RWPE2 (cell line): ENCODE measurements around the gene CBLC.

Source experiments
- ATAC-seq: fragments of 200-7000 bp; cut with Tn5 transposase; 3 replicates; pipeline ENCODE4 v1.9.1; 2021; ENCODE audit warnings: low read depth
- DNase-seq: peaks from one replicate; pipeline ENCODE4 v3.0.0-alpha.2; 2020; ENCODE audit warnings: low spot score
- H3K27ac ChIP-seq: fragments of 450-650 bp; 2 replicates; pipeline ENCODE4 v1.5.1; 2017; ENCODE audit warnings: mild to moderate bottlenecking; ENCODE audit not compliant: poor library complexity, severe bottlenecking
- H3K27me3 ChIP-seq: fragments of 250-450 bp; sonication (Bioruptor Pico); 2 replicates; pipeline ENCODE4 v1.5.1; 2021; ENCODE audit warnings: mild to moderate bottlenecking, moderate library complexity; ENCODE audit not compliant: insufficient read depth, poor library complexity, severe bottlenecking
- H3K36me3 ChIP-seq: fragments of 250-450 bp; sonication (Bioruptor Pico); 2 replicates; pipeline ENCODE4 v1.5.1; 2020; ENCODE audit warnings: low read depth, mild to moderate bottlenecking, moderate library complexity
- H3K4me1 ChIP-seq: fragments of 250-450 bp; sonication (Bioruptor Pico); 2 replicates; pipeline ENCODE4 v1.5.1; 2021; ENCODE audit warnings: mild to moderate bottlenecking, moderate library complexity; ENCODE audit not compliant: insufficient read depth, poor library complexity, severe bottlenecking
- H3K4me3 ChIP-seq: fragments of 250-450 bp; sonication (Bioruptor Pico); 2 replicates; pipeline ENCODE4 v1.5.1; 2021; ENCODE audit warnings: mild to moderate bottlenecking, moderate library complexity; ENCODE audit not compliant: severe bottlenecking
- H3K9me3 ChIP-seq: fragments of 250-450 bp; sonication (Bioruptor Pico); 2 replicates; pipeline ENCODE4 v1.5.1; 2021; ENCODE audit warnings: mild to moderate bottlenecking, moderate library complexity; ENCODE audit not compliant: severe bottlenecking
- CTCF ChIP-seq: fragments of 450-650 bp; IDR thresholded peaks from one replicate; pipeline ENCODE4 v1.5.1; 2017; ENCODE audit warnings: mild to moderate bottlenecking, moderate library complexity; ENCODE audit not compliant: poor library complexity, severe bottlenecking

CBLC gene

DNA sequence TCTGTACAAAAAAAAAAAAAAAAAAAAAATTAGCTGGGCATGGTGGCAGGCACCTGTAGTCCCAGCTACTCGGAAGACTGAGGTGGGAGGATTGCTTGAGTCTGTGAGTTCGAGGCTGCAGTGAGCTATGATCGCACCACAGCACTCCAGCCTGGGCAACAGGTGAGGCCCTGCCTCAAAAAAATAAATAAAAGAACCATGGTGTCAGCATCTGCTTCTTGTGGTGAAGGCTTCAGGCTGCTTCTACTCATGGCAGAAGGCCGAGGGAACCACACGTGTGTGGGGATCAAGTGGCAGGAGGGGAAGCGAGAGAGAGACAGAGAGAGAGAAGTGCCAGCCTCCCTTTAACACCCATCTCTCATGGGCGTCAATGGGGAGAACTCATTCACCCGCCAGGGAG, 15.7 kb upstream of the CBLC start:
- peaks cover 19% of the 10 kb centered on the region for H3K36me3 ChIP-seq
- ATAC-seq: no peak

DNA sequence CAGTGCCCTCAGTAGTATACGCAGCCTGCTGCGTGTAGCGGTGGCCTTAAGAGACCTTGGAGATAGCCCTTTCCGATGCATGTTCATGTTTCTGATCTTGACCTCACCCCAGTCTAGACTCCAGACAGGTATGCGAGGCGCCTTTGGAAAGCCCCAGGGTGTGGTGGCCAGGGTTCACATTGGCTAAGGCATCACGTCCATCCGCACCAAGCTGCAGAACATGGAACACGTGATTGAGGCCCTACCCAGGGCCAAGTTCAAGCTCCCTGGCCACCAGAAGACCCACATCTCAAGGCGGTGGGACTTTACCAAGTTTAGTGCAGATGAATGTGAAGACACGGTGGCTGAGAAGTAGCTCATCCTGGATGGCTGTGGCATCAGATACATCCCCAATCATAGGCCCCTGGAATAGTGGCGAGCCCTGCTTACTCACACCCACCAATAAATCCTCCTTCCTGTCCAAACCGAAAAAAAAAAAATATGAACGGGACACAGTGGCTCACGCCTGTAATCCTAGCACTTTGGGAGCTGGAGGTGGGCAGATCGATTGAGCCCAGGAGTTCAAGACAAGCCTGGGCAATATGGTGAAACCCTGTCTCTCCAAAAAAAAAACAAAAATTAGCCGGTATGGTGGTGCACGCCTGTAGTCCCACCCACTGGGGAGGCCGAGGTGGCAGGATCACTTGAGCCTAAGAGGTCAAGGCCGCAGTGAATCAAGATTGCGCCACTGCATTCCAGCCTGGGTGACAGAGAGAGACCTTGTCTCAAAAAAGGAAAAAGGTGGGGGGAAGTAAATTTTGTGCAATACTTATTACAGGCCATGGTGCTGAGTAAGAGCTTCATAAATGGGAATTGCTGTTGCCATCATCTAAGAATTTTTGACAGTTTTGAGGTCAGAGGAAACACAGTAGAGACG, 12.4 kb upstream of the CBLC start:
- H3K27me3 ChIP-seq: no peaks in the 10 kb centered on the region
- H3K4me3 ChIP-seq: no peak overlapping the region
- DNase-seq (no peak), ATAC-seq (peak; percentile 18)
- H3K4me1 ChIP-seq: peaks cover 6% of the 10 kb centered on the region
- H3K36me3 ChIP-seq: no peaks in the 10 kb centered on the region; the same call in 1 of the 2 replicates
- peak overlapping the region; percentile 49 for H3K27ac ChIP-seq
- TF ChIP-seq CTCF: no peak
- peaks cover 5% of the 10 kb centered on the region for H3K9me3 ChIP-seq

More for the DNA sequence above, 15.7 kb upstream of the CBLC start:
- Histone ChIP-seq H3K4me3 (no peak overlapping the region), H3K27ac (no peak overlapping the region), H3K27me3 (no peaks in the 10 kb centered on the region), H3K9me3 (no peaks in the 10 kb centered on the region), H3K4me1 (peaks cover 6% of the 10 kb centered on the region)
- no peak for TF ChIP-seq CTCF
- DNase-seq: no peak

- Histone ChIP-seq H3K4me3 (no peak overlapping the region), H3K4me1 (peaks cover 8% of the 10 kb centered on the region), H3K9me3 (peaks cover 5% of the 10 kb centered on the region), H3K36me3 (no peaks in the 10 kb centered on the region), H3K27ac (peak overlapping the region; percentile 49), H3K27me3 (no peaks in the 10 kb centered on the region)
- DNase-seq: no peak
- TF ChIP-seq CTCF: no peak
- no peak for ATAC-seq
Observed at GRCh38 chr19:44765949-44766335, 11.7 kb upstream of the CBLC start.

GRCh38 chr19:44767295-44768180, 10.2 kb upstream of the CBLC start:
- Histone ChIP-seq H3K4me3 (no peak overlapping the region), H3K9me3 (peaks cover 5% of the 10 kb centered on the region), H3K27ac (no peak overlapping the region), H3K36me3 (no peaks in the 10 kb centered on the region), H3K4me1 (peaks cover 9% of the 10 kb centered on the region), H3K27me3 (no peaks in the 10 kb centered on the region)
- DNase-seq (no peak), ATAC-seq (no peak)
- no peak for TF ChIP-seq CTCF
